OCI-LY1 (cell line): ENCODE results near the gene MAP3K9.

ENCODE experiments used
- H2AFZ ChIP-seq: fragments of 200-600 bp; sonication (generic), shearing (Covaris generic); 2 replicates; pipeline ENCODE4 v1.6.0; 2014; ENCODE audit warnings: antibody characterized with exemption, mild to moderate bottlenecking, low read length
- H3F3A ChIP-seq: fragments of 200-600 bp; sonication (generic), shearing (Covaris generic); 2 replicates; pipeline ENCODE4 v1.6.0; 2014; ENCODE audit warnings: mild to moderate bottlenecking, antibody characterized with exemption, low read length, moderate library complexity; ENCODE audit not compliant: insufficient read depth
- H3K27ac ChIP-seq: fragments of 200-600 bp; sonication (generic); 2 replicates; pipeline ENCODE4 v1.5.1; 2014; ENCODE audit warnings: low read length, mixed run types, mild to moderate bottlenecking, low read depth; ENCODE audit not compliant: poor library complexity, severe bottlenecking
- H3K27me3 ChIP-seq: fragments of 200-600 bp; sonication (generic); 2 replicates; pipeline ENCODE4 v1.6.0; 2014; ENCODE audit warnings: antibody characterized with exemption, mild to moderate bottlenecking, low read length, moderate library complexity; ENCODE audit not compliant: insufficient read depth
- H3K36me3 ChIP-seq: fragments of 200-600 bp; sonication (generic); 2 replicates; pipeline ENCODE4 v1.6.1; 2014; ENCODE audit warnings: mild to moderate bottlenecking, antibody characterized with exemption, low read length, moderate library complexity, mixed read lengths; ENCODE audit not compliant: insufficient read depth
- H3K4me1 ChIP-seq: fragments of 200-600 bp; sonication (generic); 2 replicates; pipeline ENCODE4 v1.5.1; 2014; ENCODE audit warnings: mild to moderate bottlenecking, low read length, moderate library complexity; ENCODE audit not compliant: insufficient read depth, severe bottlenecking
- H3K4me2 ChIP-seq: fragments of 200-600 bp; sonication (generic), shearing (Covaris generic); 2 replicates; pipeline ENCODE4 v1.6.1; 2014; ENCODE audit warnings: low read length
- H3K4me3 ChIP-seq: fragments of 200-600 bp; sonication (generic); 2 replicates; pipeline ENCODE4 v1.5.1; 2014; ENCODE audit warnings: low read length, low read depth, mild to moderate bottlenecking, mixed read lengths; ENCODE audit not compliant: poor library complexity, severe bottlenecking
- H3K79me2 ChIP-seq: fragments of 200-600 bp; shearing (Covaris generic); 2 replicates; pipeline ENCODE4 v1.6.1; 2016; ENCODE audit warnings: mixed run types, low read length, mixed read lengths; ENCODE audit not compliant: insufficient read depth
- H3K9ac ChIP-seq: fragments of 200-600 bp; sonication (generic), shearing (Covaris generic); 2 replicates; pipeline ENCODE4 v1.6.1; 2014; ENCODE audit warnings: mild to moderate bottlenecking, low read length, mixed read lengths
- H3K9me2 ChIP-seq: fragments of 200-600 bp; sonication (generic), shearing (Covaris generic); 2 replicates; pipeline ENCODE4 v1.6.1; 2014; ENCODE audit warnings: low read depth, mild to moderate bottlenecking, low read length, mixed read lengths
- H3K9me3 ChIP-seq: fragments of 200-600 bp; shearing (Covaris generic); 2 replicates; pipeline ENCODE4 v1.6.1; 2014; ENCODE audit warnings: low read length, mixed read lengths
- H4K20me1 ChIP-seq: fragments of 200-600 bp; sonication (generic), shearing (Covaris generic); 2 replicates; pipeline ENCODE4 v1.6.0; 2016; ENCODE audit warnings: mild to moderate bottlenecking, low read length; ENCODE audit not compliant: insufficient read depth
- CTCF ChIP-seq: fragments of 200-600 bp; sonication (generic), shearing (Covaris generic); IDR thresholded peaks from 2 replicates; pipeline ENCODE4 v1.5.1; 2017; ENCODE audit warnings: mild to moderate bottlenecking, antibody characterized with exemption, low read length, moderate library complexity, mixed read lengths
- EZH2 ChIP-seq: fragments of 200-600 bp; sonication (generic), shearing (Covaris generic); IDR thresholded peaks from 2 replicates; pipeline ENCODE4 v1.8.0; 2017; ENCODE audit warnings: borderline replicate concordance, mixed run types, mild to moderate bottlenecking, antibody characterized with exemption, low read length, moderate library complexity, mixed read lengths

MAP3K9 gene

GRCh38 chr14:70789361-70789760, 20.0 kb downstream of the MAP3K9 start:
- peaks cover 6% of the 10 kb centered on the region for H3K4me1 ChIP-seq
- no peak overlapping the region for H3K4me2 ChIP-seq
- H3K9me2 ChIP-seq, result no peaks in the 10 kb centered on the region
- H3K27ac ChIP-seq, result no peak overlapping the region
- TF ChIP-seq CTCF, result no peak
- H3K9me3 ChIP-seq, result no peaks in the 10 kb centered on the region
- H3F3A ChIP-seq, result 0 out of 2 replicates have a peak, but pooled peaks cover 3% of the 10 kb centered on the region
- H3K4me3 ChIP-seq, result no peak overlapping the region
- H2AFZ ChIP-seq, result no peak overlapping the region
- no peaks in the 10 kb centered on the region for H3K79me2 ChIP-seq
- H3K9ac ChIP-seq, result no peak overlapping the region
- H3K27me3 ChIP-seq, result no peaks in the 10 kb centered on the region
- H4K20me1 ChIP-seq, result no peaks in the 10 kb centered on the region
- peaks cover 13% of the 10 kb centered on the region; the same call in 1 of the 2 replicates for H3K36me3 ChIP-seq

- Histone ChIP-seq H3K36me3 (peaks cover 13% of the 10 kb centered on the region; the same call in 1 of the 2 replicates), H3K27me3 (no peaks in the 10 kb centered on the region), H3K27ac (no peak overlapping the region), H2AFZ (no peak overlapping the region), H3K9me2 (no peaks in the 10 kb centered on the region), H3K4me3 (no peak overlapping the region), H3K4me2 (no peak overlapping the region), H3K4me1 (peaks cover 1% of the 10 kb centered on the region), H3K9ac (no peak overlapping the region), H3F3A (no peaks in the 10 kb centered on the region), H4K20me1 (no peaks in the 10 kb centered on the region), H3K79me2 (no peaks in the 10 kb centered on the region), H3K9me3 (no peaks in the 10 kb centered on the region)
- TF ChIP-seq EZH2, result no peak
- no peak for TF ChIP-seq CTCF
These were observed 20.4 kb downstream of the MAP3K9 start for GRCh38 chr14:70788898-70789297.

DNA sequence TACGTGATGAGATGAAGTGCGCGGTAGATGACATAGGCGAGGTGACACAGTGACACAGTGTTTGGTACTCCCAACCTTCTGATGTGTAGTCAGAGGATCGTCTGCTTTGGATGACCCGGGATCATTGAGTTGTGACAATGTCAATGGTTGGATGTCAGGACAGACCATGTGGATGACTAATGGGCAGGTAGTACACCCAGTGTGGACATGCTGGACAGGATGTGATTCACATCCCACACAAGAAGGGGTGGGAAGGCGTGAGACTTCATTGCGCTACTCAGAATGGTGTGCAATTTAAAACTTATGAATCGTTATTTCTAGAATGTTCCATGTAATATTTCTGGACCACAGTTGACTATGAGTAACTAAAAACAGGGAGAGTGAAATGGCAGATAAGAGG, 23.8 kb downstream of the MAP3K9 start:
- Histone ChIP-seq H3K27ac (no peak overlapping the region), H3K9me2 (no peaks in the 10 kb centered on the region), H2AFZ (no peak overlapping the region), H3K36me3 (peaks cover 7% of the 10 kb centered on the region; the same call in 1 of the 2 replicates), H3K79me2 (no peaks in the 10 kb centered on the region), H3K9ac (no peak overlapping the region), H3F3A (no peaks in the 10 kb centered on the region), H3K4me3 (no peak overlapping the region), H4K20me1 (no peaks in the 10 kb centered on the region), H3K4me1 (peaks cover 11% of the 10 kb centered on the region), H3K9me3 (no peaks in the 10 kb centered on the region), H3K4me2 (no peak overlapping the region), H3K27me3 (no peaks in the 10 kb centered on the region)
- no peak for TF ChIP-seq EZH2
- TF ChIP-seq CTCF, result no peak
